Kidney (tissue), 14 donors: Measurements from ENCODE around the gene HEMGN. TPM values are rescaled to one million over a fixed set of nuclear protein-coding genes. Genes with fewer than 3 reads are reported as not detected.

Experiments
- DNase-seq, 5 donors: peaks; one replicate each; pipeline ENCODE4 v3.0.0-alpha.2; 2013 to 2020
- FAIRE-seq: peaks from 2 replicates; lab custom pipeline; 2012; peaks lifted over from hg19 to GRCh38; lab: Jason Lieb, UNC
- H3K27ac ChIP-seq, 2 donors: one replicate each; pipeline ENCODE4 v1.7.0; 2013; ENCODE audit warnings: low read depth in 2 of 2, low read length in 2 of 2, inconsistent platforms in 1 of 2
- H3K27me3 ChIP-seq: one replicate; pipeline ENCODE4 v1.7.1; 2013; ENCODE audit warnings: low read length, inconsistent platforms; ENCODE audit not compliant: control insufficient read depth, insufficient read depth
- H3K36me3 ChIP-seq, 3 donors: one replicate each; pipeline versions ENCODE4 v1.7.0 to v1.7.1; 2013; ENCODE audit warnings: low read length in 3 of 3, control low read depth in 1 of 3, inconsistent platforms in 1 of 3; ENCODE audit not compliant: insufficient read depth in 3 of 3, control insufficient read depth in 2 of 3
- H3K4me1 ChIP-seq, 3 donors: one replicate each; pipeline versions ENCODE4 v1.7.0 to v1.7.1; 2013; ENCODE audit warnings: low read length in 3 of 3, inconsistent platforms in 1 of 3, low read depth in 1 of 3; ENCODE audit not compliant: control insufficient read depth in 2 of 3, insufficient read depth in 2 of 3
- H3K4me3 ChIP-seq, 3 donors: one replicate each; pipeline versions ENCODE4 v1.7.0 to v1.8.1; 2013; ENCODE audit warnings: low read length in 3 of 3, control low read depth in 1 of 3, inconsistent platforms in 1 of 3
- H3K9ac ChIP-seq, 3 donors: one replicate each; pipeline versions ENCODE4 v1.7.0 to v1.7.1; 2013; ENCODE audit warnings: low read length in 3 of 3, control low read depth in 1 of 3, inconsistent platforms in 1 of 3
- H3K9me3 ChIP-seq, 3 donors: one replicate each; pipeline versions ENCODE4 v1.7.0 to v1.7.1; 2013; ENCODE audit warnings: low read length in 3 of 3, control low read depth in 1 of 3, inconsistent platforms in 1 of 3; ENCODE audit not compliant: control insufficient read depth in 2 of 3, insufficient read depth in 1 of 3
- CTCF ChIP-seq: IDR thresholded peaks from 3 replicates; pipeline ENCODE4 v1.5.1; 2012; ENCODE audit warnings: mild to moderate bottlenecking, moderate library complexity, borderline replicate concordance; ENCODE audit not compliant: insufficient read depth; ENCODE audit errors: extremely low read depth
- intact Hi-C: fragments of 100-400 bp; cut with DNase I; formaldehyde crosslinking; loops from one replicate; pipeline ENCODE4 v1.11.1; 2022
- polyA plus RNA-seq: library from polyadenylated mRNA; stranded (reverse); fragments of 350-450 nt; fragmentation: Illumina TruSeq; extraction: RNeasy Lipid Tissue Mini Kit (QIAGEN cat#74804); gene quantifications from one replicate; pipeline ENCODE4 v1.2.3, GENCODE V29; 2014; ENCODE audit warnings: low read depth, low replicate concordance; ENCODE audit not compliant: insufficient read depth
- total RNA-seq: library from RNA; stranded (reverse); fragmentation: NEBNext Ultra II Directional; extraction: Animal tissue kit (Norgen Biotek cat#: 25700); gene quantifications from one replicate; pipeline ENCODE4 v1.2.1, GENCODE V29; 2021
- donor health status: control.
- donor health status: control.
- donor health status: control.
- donor health status: control.
- donor health status: control.
- donor health status: DM: yes; HTN: yes; CAD: no.
- donor health status: Normal renal cell carcinoma (clear cell type).

The HEMGN gene
- total and polyA plus RNA-seq, 2 donors from 2014 or later, result 0.16 TPM; not detected in 1

GRCh38 chr9:97905228-97905627 is 32.7 kb downstream of the HEMGN start:
- no peak for TF ChIP-seq CTCF
- FAIRE-seq (no peak), DNase-seq (no peak)
- Histone ChIP-seq H3K9ac (no peak overlapping the region), H3K36me3 (peaks cover 4 to 17% (median 16%) of the 10 kb centered on the region in 3 donors), H3K4me3 (no peak overlapping the region), H3K27me3 (no peaks in the 10 kb centered on the region), H3K4me1 (no peaks in the 10 kb centered on the region), H3K27ac (no peak overlapping the region), H3K9me3 (no peaks in the 10 kb centered on the region)
- intact Hi-C loops, result no loop called here

GRCh38 chr9:97904725-97905124 is 33.2 kb downstream of the HEMGN start:
- Histone ChIP-seq H3K27me3 (no peaks in the 10 kb centered on the region), H3K4me1 (no peaks in the 10 kb centered on the region), H3K27ac (no peak overlapping the region), H3K9me3 (no peaks in the 10 kb centered on the region), H3K9ac (no peak overlapping the region), H3K36me3 (peaks cover 4 to 12% (median 11%) of the 10 kb centered on the region in 3 donors), H3K4me3 (no peak overlapping the region)
- TF ChIP-seq CTCF, result no peak
- DNase-seq (no peak), FAIRE-seq (no peak)
- intact Hi-C loops, result loop anchor here (5.0 kb wide), 1 partner anchor 192 kb away; no protein-coding TSS in a partner anchor

GRCh38 chr9:97903177-97903576 is 34.8 kb downstream of the HEMGN start:
- H3K27me3 ChIP-seq, result no peaks in the 10 kb centered on the region
- no peak for TF ChIP-seq CTCF
- intact Hi-C loops, result loop anchor here (5.0 kb wide), 1 partner anchor 191 kb away; no protein-coding TSS in a partner anchor
- DNase-seq (no peak), FAIRE-seq (no peak)
- H3K4me1 ChIP-seq, result no peaks in the 10 kb centered on the region
- H3K9me3 ChIP-seq, result no peaks in the 10 kb centered on the region
- no peak overlapping the region for H3K4me3 ChIP-seq
- no peak overlapping the region for H3K27ac ChIP-seq
- peaks cover 4 to 5% (median 5%) of the 10 kb centered on the region in 3 donors for H3K36me3 ChIP-seq
- no peak overlapping the region for H3K9ac ChIP-seq
